H1 (cell line): ENCODE measurements around the gene GBGT1. TPM values are rescaled to one million over a fixed set of nuclear protein-coding genes. Genes with fewer than 3 reads are reported as not detected.

Experiments used
- ATF2 ChIP-seq: IDR thresholded peaks from 2 replicates; pipeline ENCODE4 v1.6.1; 2012; ENCODE audit warnings: low read length, inconsistent platforms
- JUND ChIP-seq: IDR thresholded peaks from 2 replicates; pipeline ENCODE4 v1.6.1; 2011; ENCODE audit warnings: mild to moderate bottlenecking, improper control_type of control experiment, low read length
- KDM5A ChIP-seq: fragments of 200-600 bp; IDR thresholded peaks from 2 replicates; pipeline ENCODE4 v1.7.1; 2012; ENCODE audit warnings: mild to moderate bottlenecking, low read length, inconsistent platforms, mixed read lengths
- USF2 ChIP-seq: IDR thresholded peaks from 2 replicates; pipeline ENCODE4 v1.6.1; 2011; ENCODE audit warnings: low read length, improper control_type of control experiment
- polyA plus RNA-seq, 7 experiments: library from polyadenylated mRNA; depleted of rRNA in 3 of 7; stranded (reverse) in 5 of 7; unstranded in 2 of 7; fragments of >200 nt in 5 of 7; fragments of 200-250 nt in 2 of 7; gene quantifications; 1 replicate in 5 of 7; 2 replicates in 1 of 7; 4 replicates in 1 of 7; pipeline versions ENCODE4 v1.2.1 to v1.2.3, GENCODE V29; 2011 to 2013; ENCODE audit warnings: missing spikeins in 2 of 7, mixed read lengths in 2 of 7
- total RNA-seq: library from RNA; stranded (reverse); fragmentation: NEBNext Ultra II Directional; extraction: Animal tissue kit (Norgen Biotek cat#: 25700); gene quantifications from 2 replicates; pipeline ENCODE4 v1.2.1, GENCODE V29; 2021

Gene GBGT1
- total and polyA plus RNA-seq, 2 of the 8 experiments (the other 6 are each of a cell fraction or from before 2014, with no cell fraction given): 7.1 to 9.7 TPM

GRCh38 chr9:133158695-133159094, 5.0 kb downstream of the GBGT1 start (continued):
- TF ChIP-seq USF2 (no peak), JUND (no peak), KDM5A (no peak), ATF2 (no peak)
- TF ChIP-seq, all 59 proteins: peak for 0
